Measurements from ENCODE around the gene PPP1R11.

DNA sequence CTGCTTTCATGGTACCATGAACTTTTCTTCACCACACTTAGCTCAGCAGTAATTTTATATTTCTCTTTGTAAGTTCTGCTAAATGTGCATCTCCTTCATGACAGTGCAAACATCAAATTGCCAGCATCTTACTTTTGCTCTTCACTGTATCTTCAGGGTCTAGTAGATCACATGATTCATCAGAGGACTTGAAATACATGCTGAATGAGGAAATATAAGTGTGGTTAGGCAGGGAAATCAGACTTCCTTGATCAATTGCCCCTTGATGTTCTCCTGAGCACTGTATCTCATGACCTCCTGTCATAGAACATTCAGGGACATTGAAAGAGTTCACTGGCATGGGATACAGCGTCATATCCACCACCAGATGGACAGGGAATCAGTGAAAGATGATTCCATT is 31.2 kb upstream of the PPP1R11 start:
- TF ChIP-seq YY1 (IDR thresholded peaks at IDR 0.05; ENCODE audit: insufficient read depth, insufficient read length) (no peak), ZNF274 (IDR thresholded peaks at IDR 0.05; ENCODE audit: low read depth, low read length) (no peak), SUZ12 (IDR thresholded peaks at IDR 0.05; ENCODE audit: extremely low read depth, insufficient read depth, insufficient read length) (no peak)
